Measurements from ENCODE around the gene CDKN2B. TPM values are rescaled to one million over a fixed set of nuclear protein-coding genes. Genes with fewer than 3 reads are reported as not detected.

The CDKN2B gene
- total RNA-seq, 1 donor from 2014 or later = 1.8 TPM

Other genes with a start within 250 kb of the CDKN2B start
- 25.7 TPM for gene MTAP, start 206.7 kb downstream of the CDKN2B start, total RNA-seq
- not detected for gene CDKN2A, start 14.9 kb downstream of the CDKN2B start, total RNA-seq
- gene CDKN2B-AS1, start 14.5 kb downstream of the CDKN2B start, total RNA-seq = 0.17 TPM

Data from left ventricle myocardium superior (tissue), 1 donor.